ENCODE results near the gene SIVA1.

The SIVA1 gene

GRCh38 chr14:104752735-104753527 lies at the start of gene SIVA1:
SIVA1 (plus strand) TSS chr14:104753147; CDS start chr14:104753202, 55 bp downstream.
- peak; percentile 100 for DNase-seq

- DNase-seq, result no peak
Measured at GRCh38 chr14:104703269-104703668, 49.7 kb upstream of the SIVA1 start.

GRCh38 chr14:104704252-104704651 lies 48.7 kb upstream of the SIVA1 start:
- no peak for DNase-seq

- DNase-seq, result no peak
Measured at GRCh38 chr14:104705340-104706047, 47.5 kb upstream of the SIVA1 start.

GRCh38 chr14:104706733-104707607 lies 46.0 kb upstream of the SIVA1 start:
- no peak for DNase-seq

- no peak for DNase-seq
Measured at GRCh38 chr14:104707608-104708595, 45.0 kb upstream of the SIVA1 start.

GRCh38 chr14:104708606-104709268 lies 44.2 kb upstream of the SIVA1 start:
- peak; percentile 81 for DNase-seq

- no peak for DNase-seq
Measured at GRCh38 chr14:104709387-104710039, 43.4 kb upstream of the SIVA1 start.

GRCh38 chr14:104710071-104710735 lies 42.7 kb upstream of the SIVA1 start:
- no peak for DNase-seq

- peak; percentile 19 for DNase-seq
Measured at GRCh38 chr14:104712881-104713734, 39.8 kb upstream of the SIVA1 start.

- no peak for DNase-seq
Measured at GRCh38 chr14:104714066-104714465, 38.9 kb upstream of the SIVA1 start.

- DNase-seq, result no peak
Measured at GRCh38 chr14:104714681-104715080, 38.3 kb upstream of the SIVA1 start.

- DNase-seq, result no peak
Measured at GRCh38 chr14:104715416-104715815, 37.5 kb upstream of the SIVA1 start.

- DNase-seq, result no peak
Measured at GRCh38 chr14:104715871-104716270, 37.1 kb upstream of the SIVA1 start.

- DNase-seq, result no peak
Measured at GRCh38 chr14:104717137-104717536, 35.8 kb upstream of the SIVA1 start.

GRCh38 chr14:104717646-104718045 lies 35.3 kb upstream of the SIVA1 start:
- no peak for DNase-seq

- no peak for DNase-seq
Measured at GRCh38 chr14:104718147-104718546, 34.8 kb upstream of the SIVA1 start.

- no peak for DNase-seq
Measured at GRCh38 chr14:104718871-104719270, 34.1 kb upstream of the SIVA1 start.

- DNase-seq, result no peak
Measured at GRCh38 chr14:104719343-104719742, 33.6 kb upstream of the SIVA1 start.

Measured in CD4-positive, alpha-beta T cell treated with Interleukin-6 for 4 hours (primary cell).